ENCODE measurements around the gene PAN3. TPM values are rescaled to one million over a fixed set of nuclear protein-coding genes. Genes with fewer than 3 reads are reported as not detected.
A peak's percentile ranks its signal among the peaks of the same experiment; 100 is the strongest.
"Not testable (repeated sequence)": the region's sequence is repeated elsewhere in the genome, so short reads cannot be mapped to it uniquely, and the experiment has no call there.

PAN3 gene
- total RNA-seq, 1 donor from 2014 or later, result 21.4 TPM

- TF ChIP-seq CTCF (IDR thresholded peaks at IDR 0.05; ENCODE audit: insufficient read depth, low read length, poor library complexity, severe bottlenecking), result no peak
- Histone ChIP-seq H3K4me3 (ENCODE audit: low read depth, low read length) (peak overlapping the region; percentile 75), H3K36me3 (ENCODE audit: control insufficient read depth, insufficient read depth, low read length) (no peaks in the 10 kb centered on the region), H3K27me3 (ENCODE audit: control insufficient read depth, insufficient read depth, low read length) (no peaks in the 10 kb centered on the region)
- DNase-seq (ENCODE audit: low read depth), result no peak
These were observed 2.2 kb downstream of the PAN3 start for GRCh38 chr13:28140433-28141125.

GRCh38 chr13:28141542-28141941 is 3.2 kb downstream of the PAN3 start:
- H3K4me3 ChIP-seq (ENCODE audit: low read depth, low read length); H3K36me3 ChIP-seq (ENCODE audit: control insufficient read depth, insufficient read depth, low read length); DNase-seq (ENCODE audit: low read depth); H3K27me3 ChIP-seq (ENCODE audit: control insufficient read depth, insufficient read depth, low read length): not testable (repeated sequence)

GRCh38 chr13:28145049-28145448 is 6.7 kb downstream of the PAN3 start:
- no peak for TF ChIP-seq CTCF (IDR thresholded peaks at IDR 0.05; ENCODE audit: insufficient read depth, low read length, poor library complexity, severe bottlenecking)
- no peak overlapping the region for H3K4me3 ChIP-seq (ENCODE audit: low read depth, low read length)
- H3K27me3 ChIP-seq (ENCODE audit: control insufficient read depth, insufficient read depth, low read length), result no peaks in the 10 kb centered on the region
- no peak for DNase-seq (ENCODE audit: low read depth)
- no peaks in the 10 kb centered on the region for H3K36me3 ChIP-seq (ENCODE audit: control insufficient read depth, insufficient read depth, low read length)

GRCh38 chr13:28147495-28147894 is 9.2 kb downstream of the PAN3 start:
- no peak overlapping the region for H3K4me3 ChIP-seq (ENCODE audit: low read depth, low read length)
- DNase-seq (ENCODE audit: low read depth), result no peak

GRCh38 chr13:28159057-28159456 is 20.7 kb downstream of the PAN3 start:
- Histone ChIP-seq H3K4me3 (ENCODE audit: low read depth, low read length) (no peak overlapping the region), H3K27me3 (ENCODE audit: control insufficient read depth, insufficient read depth, low read length) (no peaks in the 10 kb centered on the region), H3K36me3 (ENCODE audit: control insufficient read depth, insufficient read depth, low read length) (no peaks in the 10 kb centered on the region)
- no peak for TF ChIP-seq CTCF (IDR thresholded peaks at IDR 0.05; ENCODE audit: insufficient read depth, low read length, poor library complexity, severe bottlenecking)
- DNase-seq (ENCODE audit: low read depth), result no peak

More at GRCh38 chr13:28147495-28147894, 9.2 kb downstream of the PAN3 start:
- Histone ChIP-seq H3K27me3 (ENCODE audit: control insufficient read depth, insufficient read depth, low read length) (no peaks in the 10 kb centered on the region), H3K36me3 (ENCODE audit: control insufficient read depth, insufficient read depth, low read length) (no peaks in the 10 kb centered on the region)
- no peak for TF ChIP-seq CTCF (IDR thresholded peaks at IDR 0.05; ENCODE audit: insufficient read depth, low read length, poor library complexity, severe bottlenecking)

- H3K4me3 ChIP-seq (ENCODE audit: low read depth, low read length), result no peak overlapping the region
- DNase-seq (ENCODE audit: low read depth), result no peak
- H3K27me3 ChIP-seq (ENCODE audit: control insufficient read depth, insufficient read depth, low read length), result no peaks in the 10 kb centered on the region
- no peaks in the 10 kb centered on the region for H3K36me3 ChIP-seq (ENCODE audit: control insufficient read depth, insufficient read depth, low read length)
- no peak for TF ChIP-seq CTCF (IDR thresholded peaks at IDR 0.05; ENCODE audit: insufficient read depth, low read length, poor library complexity, severe bottlenecking)
These were observed 23.0 kb downstream of the PAN3 start for GRCh38 chr13:28161370-28161769.

Data from kidney epithelial cell (primary cell).